Activated CD4-positive, alpha-beta T cell treated with anti-CD3 and anti-CD28 coated beads, Interleukin-2, Interleukin-4, amounts not matched to agents 100 ng/mL and 50 ng/mL, durations not matched to agents 16 hours and 8 hours (primary cell): Measurements from ENCODE around the gene FNDC5.

Source experiments
- DNase-seq: peaks from one replicate; pipeline ENCODE4 v3.0.0-alpha.2; 2020; ENCODE audit warnings: low spot score

FNDC5 gene

DNA sequence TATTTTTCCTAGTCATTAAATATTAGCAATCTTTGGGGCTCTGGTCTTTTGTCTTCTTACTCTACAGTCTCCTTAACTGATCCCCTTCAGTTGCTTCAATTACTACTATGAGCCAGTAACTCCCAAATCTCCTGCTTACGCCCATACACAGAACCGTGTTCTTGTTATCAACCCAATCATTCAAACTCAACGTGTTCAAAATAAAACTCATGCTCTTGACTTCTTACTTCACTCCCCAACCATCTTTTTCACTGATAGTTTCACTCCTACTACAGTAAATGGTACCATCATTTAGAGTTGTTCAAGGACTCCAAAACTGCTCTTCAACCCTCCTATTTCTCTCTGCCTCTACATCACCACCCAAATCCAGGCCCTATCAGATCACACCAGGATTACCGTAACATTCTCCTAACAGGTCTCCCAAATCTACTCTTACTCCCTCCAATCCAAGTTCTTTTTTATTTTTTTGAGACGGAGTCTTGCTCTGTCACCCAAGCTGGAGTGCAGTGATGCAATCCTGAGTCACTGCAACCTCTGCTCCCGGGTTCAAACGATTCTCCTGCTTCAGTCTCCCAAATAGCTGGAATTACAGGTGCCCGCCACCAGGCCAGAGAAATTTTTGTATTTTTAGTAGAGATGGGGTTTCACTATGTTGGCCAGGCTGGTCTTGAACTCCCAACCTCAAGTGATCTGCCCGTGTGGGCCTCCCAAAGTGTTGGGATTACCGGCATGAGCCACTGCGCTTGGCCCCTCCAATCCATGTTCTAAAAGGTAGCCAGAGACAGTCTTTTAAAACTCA is 56.6 kb downstream of the FNDC5 start:
- no peak for DNase-seq
